ENCODE results near the gene TMEM145.

GRCh38 chr19:42315024-42315423 lies 1.9 kb downstream of the TMEM145 start:
- TF ChIP-seq CTCF (conservative IDR thresholded peaks at IDR 0.05; ENCODE audit: low read length), result no peak
- TF ChIP-seq EZH2phosphoT487 (IDR thresholded peaks at IDR 0.05; ENCODE audit: borderline replicate concordance), result no peak

Measured in Loucy (cell line).